K562 (cell line): Measurements from ENCODE around the gene PHKG2. TPM values are rescaled to one million over a fixed set of nuclear protein-coding genes. Genes with fewer than 3 reads are reported as not detected.
A peak's percentile ranks its signal among the peaks of the same experiment; 100 is the strongest.

Source experiments
- CBX3 ChIP-seq, 2 experiments: IDR thresholded peaks; 1 replicate in 1 of 2; 2 replicates in 1 of 2; pipeline ENCODE4 v1.6.1; 2012; ENCODE audit warnings: inconsistent platforms in 2 of 2, low read length in 2 of 2, borderline replicate concordance in 1 of 2, control low read depth in 1 of 2
- POLR2AphosphoS2 ChIP-seq: IDR thresholded peaks from 2 replicates; pipeline ENCODE4 v1.6.1; 2012; ENCODE audit warnings: low read length, improper control_type of control experiment
- RBM25 ChIP-seq: fragments of 200-400 bp; formaldehyde crosslinking; IDR thresholded peaks from 2 replicates; pipeline ENCODE4 v1.6.1; 2018; ENCODE audit warnings: low read length, low read depth, moderate library complexity; ENCODE audit not compliant: severe bottlenecking
- SMAD4 ChIP-seq: fragments of 250-450 bp; sonication (Bioruptor Pico); conservative IDR thresholded peaks from 2 replicates; pipeline ENCODE4 v1.8.0; 2021; ENCODE audit warnings: inconsistent platforms, mild to moderate bottlenecking, moderate library complexity
- U2AF1 ChIP-seq: fragments of 200-400 bp; formaldehyde crosslinking; optimal IDR thresholded peaks from 2 replicates; pipeline ENCODE3; 2017; ENCODE audit warnings: mild to moderate bottlenecking, low read depth, low read length, moderate library complexity
- ZKSCAN8 ChIP-seq: fragments of 200-800 bp; sonication (Bioruptor generic); IDR thresholded peaks from 2 replicates; pipeline ENCODE4 v1.6.1; 2016; ENCODE audit warnings: missing genetic modification characterization, missing compliant biosample characterization
- polyA plus RNA-seq, 8 experiments: library from polyadenylated mRNA; depleted of rRNA in 4 of 8; stranded (reverse) in 5 of 8; unstranded in 3 of 8; fragments of >200 nt; fragmentation: Nextera tagmentation in 2 of 8; fragmentation: Illumina TruSeq in 1 of 8; extraction: Ambion mirVana in 2 of 8; extraction: Trizol in 1 of 8; gene quantifications; 2 replicates each; pipeline versions ENCODE4 v1.2.1 to v1.2.3, GENCODE V29; 2011 to 2014; ENCODE audit warnings: inconsistent platforms in 1 of 8, missing spikeins in 1 of 8
- total RNA-seq, 7 experiments: library from RNA; depleted of rRNA in 6 of 7; stranded (reverse); fragments of >200 nt in 6 of 7; fragmentation: Illumina TruSeq in 2 of 7; extraction: Trizol in 2 of 7; gene quantifications; 2 replicates each; pipeline versions ENCODE4 v1.2.1 to v1.2.3, GENCODE V29; 2011 to 2021; ENCODE audit warnings: low replicate concordance in 1 of 7
- TF ChIP-seq, protein P1 (sequence below): fragments of 250-450 bp; sonication (Bioruptor Pico); IDR thresholded peaks from 2 replicates; pipeline ENCODE4 v1.5.1; 2021; ENCODE audit warnings: mild to moderate bottlenecking
- TF ChIP-seq, protein P2 (sequence below): sonication (generic); formaldehyde crosslinking; IDR thresholded peaks from 2 replicates; pipeline ENCODE4 v1.8.1; 2023; ENCODE audit warnings: mild to moderate bottlenecking, missing genetic modification reagents

PHKG2 gene
- total and polyA plus RNA-seq, 9 of the 15 experiments (the other 6 are each of a cell fraction or from before 2014, with no cell fraction given) = 5.8 to 54.2 (median 30.7) TPM

DNA sequence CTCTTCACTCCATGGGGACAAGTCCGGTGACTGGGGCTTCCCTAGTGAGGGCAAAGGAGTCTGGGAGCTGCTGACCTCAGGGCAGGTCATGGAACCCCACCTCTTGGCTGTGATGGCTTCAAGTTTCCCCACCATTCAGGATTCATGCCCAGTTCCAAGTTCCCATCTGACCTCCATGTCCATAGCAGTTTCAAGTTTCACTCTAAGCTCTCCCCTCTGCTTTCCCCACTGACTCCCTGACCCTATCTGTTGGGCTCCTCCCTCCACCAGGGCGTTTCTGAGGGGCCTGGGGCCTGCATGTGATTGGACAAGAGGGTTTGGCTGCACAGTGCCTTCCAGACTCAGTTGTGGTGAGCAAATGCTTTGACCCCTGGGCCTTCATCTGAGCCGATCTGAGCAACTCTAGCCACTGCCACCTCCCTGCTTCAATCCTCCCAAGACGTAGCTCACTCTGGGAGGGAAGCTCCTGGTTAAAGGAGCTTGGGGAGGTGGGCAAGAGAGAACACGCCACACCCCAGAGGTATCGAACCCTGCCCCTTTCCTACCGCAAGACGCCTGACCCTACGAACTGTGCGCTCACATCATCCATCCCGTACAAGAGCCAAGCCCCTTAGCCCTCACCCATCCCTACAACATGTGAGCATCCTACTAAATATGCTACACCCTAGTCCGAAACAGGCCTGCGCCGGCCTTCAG, 30.5 kb downstream of the PHKG2 start (continued):
- peak in 1 of 2 experiments; percentile 42; a peak in 1 of 3 replicates for TF ChIP-seq CBX3 (IDR thresholded peaks at IDR 0.05; ENCODE audit: borderline replicate concordance in 1 of 2, low read length in 2 of 2)
- TF ChIP-seq, protein P1, sequence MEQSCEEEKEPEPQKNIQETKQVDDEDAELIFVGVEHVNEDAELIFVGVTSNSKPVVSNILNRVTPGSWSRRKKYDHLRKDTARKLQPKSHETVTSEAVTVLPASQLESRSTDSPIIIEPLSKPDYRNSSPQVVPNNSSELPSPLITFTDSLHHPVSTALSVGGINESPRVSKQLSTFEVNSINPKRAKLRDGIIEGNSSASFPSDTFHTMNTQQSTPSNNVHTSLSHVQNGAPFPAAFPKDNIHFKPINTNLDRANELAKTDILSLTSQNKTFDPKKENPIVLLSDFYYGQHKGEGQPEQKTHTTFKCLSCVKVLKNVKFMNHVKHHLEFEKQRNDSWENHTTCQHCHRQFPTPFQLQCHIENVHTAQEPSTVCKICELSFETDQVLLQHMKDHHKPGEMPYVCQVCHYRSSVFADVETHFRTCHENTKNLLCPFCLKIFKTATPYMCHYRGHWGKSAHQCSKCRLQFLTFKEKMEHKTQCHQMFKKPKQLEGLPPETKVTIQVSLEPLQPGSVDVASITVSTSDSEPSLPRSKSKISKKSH (CRISPR knock-in tag) = no peak
- TF ChIP-seq POLR2AphosphoS2 = peak; percentile 73; the same call in 1 of the 2 replicates
- TF ChIP-seq U2AF1 = no peak
- peak; percentile 60 for TF ChIP-seq RBM25
- 0 out of 2 replicates have a peak, but pooled peaks have one; percentile 24 for TF ChIP-seq SMAD4
- no peak for TF ChIP-seq ZKSCAN8 (CRISPR knock-in tag)
- TF ChIP-seq, protein P2, sequence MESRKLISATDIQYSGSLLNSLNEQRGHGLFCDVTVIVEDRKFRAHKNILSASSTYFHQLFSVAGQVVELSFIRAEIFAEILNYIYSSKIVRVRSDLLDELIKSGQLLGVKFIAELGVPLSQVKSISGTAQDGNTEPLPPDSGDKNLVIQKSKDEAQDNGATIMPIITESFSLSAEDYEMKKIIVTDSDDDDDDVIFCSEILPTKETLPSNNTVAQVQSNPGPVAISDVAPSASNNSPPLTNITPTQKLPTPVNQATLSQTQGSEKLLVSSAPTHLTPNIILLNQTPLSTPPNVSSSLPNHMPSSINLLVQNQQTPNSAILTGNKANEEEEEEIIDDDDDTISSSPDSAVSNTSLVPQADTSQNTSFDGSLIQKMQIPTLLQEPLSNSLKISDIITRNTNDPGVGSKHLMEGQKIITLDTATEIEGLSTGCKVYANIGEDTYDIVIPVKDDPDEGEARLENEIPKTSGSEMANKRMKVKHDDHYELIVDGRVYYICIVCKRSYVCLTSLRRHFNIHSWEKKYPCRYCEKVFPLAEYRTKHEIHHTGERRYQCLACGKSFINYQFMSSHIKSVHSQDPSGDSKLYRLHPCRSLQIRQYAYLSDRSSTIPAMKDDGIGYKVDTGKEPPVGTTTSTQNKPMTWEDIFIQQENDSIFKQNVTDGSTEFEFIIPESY (CRISPR knock-in tag) = peak; percentile 79; the same call in 1 of the 2 replicates
